ENCODE results near the gene RFFL. TPM values are rescaled to one million over a fixed set of nuclear protein-coding genes. Genes with fewer than 3 reads are reported as not detected.
"Not testable (repeated sequence)": the region's sequence is repeated elsewhere in the genome, so short reads cannot be mapped to it uniquely, and the experiment has no call there.

Gene RFFL
- total RNA-seq, 1 donor from 2014 or later, result 27.6 TPM

GRCh38 chr17:35030780-35031179 lies 32.7 kb downstream of the RFFL start:
- H3K9me3 ChIP-seq, result no peaks in the 10 kb centered on the region
- no peak for TF ChIP-seq CTCF (IDR thresholded peaks at IDR 0.05)
- no peaks in the 10 kb centered on the region for H3K27me3 ChIP-seq (ENCODE audit: low read depth)
- ATAC-seq (no peak), DNase-seq (no peak)
- H3K4me3 ChIP-seq, result no peak overlapping the region
- peaks cover 9% of the 10 kb centered on the region for H3K36me3 ChIP-seq
- intact Hi-C loops (cut with DNase I), result no loop called here
- no peaks in the 10 kb centered on the region for H3K4me1 ChIP-seq
- H3K27ac ChIP-seq, result no peak overlapping the region

GRCh38 chr17:35028531-35029262 lies 34.8 kb downstream of the RFFL start:
- DNase-seq (no peak), ATAC-seq (peak; percentile 13 to 42)
- intact Hi-C loops (cut with DNase I), result no loop called here
- no peaks in the 10 kb centered on the region for H3K27me3 ChIP-seq (ENCODE audit: low read depth)
- H3K4me1 ChIP-seq, result no peaks in the 10 kb centered on the region
- H3K27ac ChIP-seq, result no peak overlapping the region
- peaks cover 22% of the 10 kb centered on the region for H3K36me3 ChIP-seq
- H3K4me3 ChIP-seq, result no peak overlapping the region
- H3K9me3 ChIP-seq, result no peaks in the 10 kb centered on the region
- no peak for TF ChIP-seq CTCF (IDR thresholded peaks at IDR 0.05)

GRCh38 chr17:35028097-35028496 lies 35.4 kb downstream of the RFFL start:
- H3K27me3 ChIP-seq (ENCODE audit: low read depth); ATAC-seq; H3K4me3 ChIP-seq; H3K9me3 ChIP-seq; H3K27ac ChIP-seq; H3K4me1 ChIP-seq; intact Hi-C loops (cut with DNase I); DNase-seq: not testable (repeated sequence)
- H3K36me3 ChIP-seq, result peaks cover 22% of the 10 kb centered on the region

- DNase-seq (no peak), ATAC-seq (no peak)
- intact Hi-C loops (cut with DNase I), result no loop called here
- no peak for TF ChIP-seq CTCF (IDR thresholded peaks at IDR 0.05)
- H3K4me1 ChIP-seq, result peaks cover 18% of the 10 kb centered on the region
- H3K9me3 ChIP-seq, result no peaks in the 10 kb centered on the region
- no peak overlapping the region for H3K27ac ChIP-seq
- peaks cover 29% of the 10 kb centered on the region for H3K36me3 ChIP-seq
- no peaks in the 10 kb centered on the region for H3K27me3 ChIP-seq (ENCODE audit: low read depth)
- H3K4me3 ChIP-seq, result no peak overlapping the region
Observed at GRCh38 chr17:35025541-35025940, 38.0 kb downstream of the RFFL start.

GRCh38 chr17:35023538-35023937 lies 40.0 kb downstream of the RFFL start:
- no peak for ATAC-seq
- H3K4me3 ChIP-seq, result no peak overlapping the region
- intact Hi-C loops (cut with DNase I), result no loop called here
- peaks cover 18% of the 10 kb centered on the region for H3K4me1 ChIP-seq
- peaks cover 31% of the 10 kb centered on the region for H3K36me3 ChIP-seq
- DNase-seq, result no peak
- H3K9me3 ChIP-seq, result no peaks in the 10 kb centered on the region
- TF ChIP-seq CTCF (IDR thresholded peaks at IDR 0.05), result no peak
- H3K27me3 ChIP-seq (ENCODE audit: low read depth), result no peaks in the 10 kb centered on the region
- H3K27ac ChIP-seq, result peak overlapping the region; percentile 78

GRCh38 chr17:35022536-35023063 lies 40.9 kb downstream of the RFFL start:
- intact Hi-C loops (cut with DNase I), result no loop called here
- H3K27ac ChIP-seq, result peak overlapping the region; percentile 78

More at GRCh38 chr17:35022536-35023063, 40.9 kb downstream of the RFFL start:
- ATAC-seq (peak; percentile 96), DNase-seq (peak; percentile 87)
- Histone ChIP-seq H3K4me1 (peaks cover 18% of the 10 kb centered on the region), H3K36me3 (peaks cover 31% of the 10 kb centered on the region), H3K4me3 (no peak overlapping the region), H3K27me3 (ENCODE audit: low read depth) (no peaks in the 10 kb centered on the region), H3K9me3 (no peaks in the 10 kb centered on the region)
- peak; percentile 11 for TF ChIP-seq CTCF (IDR thresholded peaks at IDR 0.05)

Data from lower lobe of right lung (tissue), 2 donors.